Peyer's patch (tissue), 4 donors: Measurements from ENCODE around the gene TMPRSS3.

ENCODE experiments used
- POLR2A ChIP-seq, 2 donors: fragments of 450-650 bp; IDR thresholded peaks; one replicate each; pipeline ENCODE4 v1.5.1; 2017; ENCODE audit warnings: antibody characterized with exemption in 2 of 2, mild to moderate bottlenecking in 2 of 2, moderate library complexity in 2 of 2
- TF ChIP-seq, protein P1 (sequence below), 6 experiments: fragments of 450-650 bp in 4 of 6; fragments of 200-600 bp in 2 of 6; sonication (generic) in 1 of 6; IDR thresholded peaks; one replicate each; pipeline ENCODE4 v1.5.1; 2017 to 2019; ENCODE audit warnings: antibody characterized with exemption in 6 of 6, mild to moderate bottlenecking in 3 of 6, moderate library complexity in 1 of 6

DNA sequence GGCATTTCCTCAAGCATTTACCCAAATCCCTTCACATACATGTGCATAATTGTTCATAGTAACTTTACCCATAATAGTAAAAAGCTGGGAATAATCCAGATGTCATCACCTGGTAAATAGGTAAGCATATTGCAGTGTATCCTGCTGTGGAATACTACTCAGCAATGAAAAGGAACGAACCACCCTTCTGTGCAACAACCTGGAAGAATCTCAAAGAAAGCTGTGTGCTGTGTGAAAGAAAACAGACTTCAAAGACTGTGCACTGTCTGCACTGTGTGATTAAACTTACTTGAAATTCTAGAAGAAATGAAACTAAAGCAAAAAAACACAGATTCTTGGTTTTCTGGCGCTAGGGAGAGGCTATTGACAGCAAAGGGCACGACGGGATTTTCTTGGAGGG, 58.6 kb downstream of the TMPRSS3 start:
- TF ChIP-seq, protein P1, sequence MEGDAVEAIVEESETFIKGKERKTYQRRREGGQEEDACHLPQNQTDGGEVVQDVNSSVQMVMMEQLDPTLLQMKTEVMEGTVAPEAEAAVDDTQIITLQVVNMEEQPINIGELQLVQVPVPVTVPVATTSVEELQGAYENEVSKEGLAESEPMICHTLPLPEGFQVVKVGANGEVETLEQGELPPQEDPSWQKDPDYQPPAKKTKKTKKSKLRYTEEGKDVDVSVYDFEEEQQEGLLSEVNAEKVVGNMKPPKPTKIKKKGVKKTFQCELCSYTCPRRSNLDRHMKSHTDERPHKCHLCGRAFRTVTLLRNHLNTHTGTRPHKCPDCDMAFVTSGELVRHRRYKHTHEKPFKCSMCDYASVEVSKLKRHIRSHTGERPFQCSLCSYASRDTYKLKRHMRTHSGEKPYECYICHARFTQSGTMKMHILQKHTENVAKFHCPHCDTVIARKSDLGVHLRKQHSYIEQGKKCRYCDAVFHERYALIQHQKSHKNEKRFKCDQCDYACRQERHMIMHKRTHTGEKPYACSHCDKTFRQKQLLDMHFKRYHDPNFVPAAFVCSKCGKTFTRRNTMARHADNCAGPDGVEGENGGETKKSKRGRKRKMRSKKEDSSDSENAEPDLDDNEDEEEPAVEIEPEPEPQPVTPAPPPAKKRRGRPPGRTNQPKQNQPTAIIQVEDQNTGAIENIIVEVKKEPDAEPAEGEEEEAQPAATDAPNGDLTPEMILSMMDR (IDR thresholded peaks at IDR 0.05), result no peak
- TF ChIP-seq POLR2A (IDR thresholded peaks at IDR 0.05), result no peak
